Measurements from ENCODE around the gene COX4I1. TPM values are rescaled to one million over a fixed set of nuclear protein-coding genes. Genes with fewer than 3 reads are reported as not detected.
"Not testable (repeated sequence)": the region's sequence is repeated elsewhere in the genome, so short reads cannot be mapped to it uniquely, and the experiment has no call there.

COX4I1 gene
- polyA plus RNA-seq, 1 donor: 427 TPM

- no peak for DNase-seq (ENCODE audit: low read depth)
These were observed 25.0 kb downstream of the COX4I1 start for GRCh38 chr16:85824161-85825135.

GRCh38 chr16:85825326-85825725, 25.8 kb downstream of the COX4I1 start:
- no peak for DNase-seq (ENCODE audit: low read depth)

DNA sequence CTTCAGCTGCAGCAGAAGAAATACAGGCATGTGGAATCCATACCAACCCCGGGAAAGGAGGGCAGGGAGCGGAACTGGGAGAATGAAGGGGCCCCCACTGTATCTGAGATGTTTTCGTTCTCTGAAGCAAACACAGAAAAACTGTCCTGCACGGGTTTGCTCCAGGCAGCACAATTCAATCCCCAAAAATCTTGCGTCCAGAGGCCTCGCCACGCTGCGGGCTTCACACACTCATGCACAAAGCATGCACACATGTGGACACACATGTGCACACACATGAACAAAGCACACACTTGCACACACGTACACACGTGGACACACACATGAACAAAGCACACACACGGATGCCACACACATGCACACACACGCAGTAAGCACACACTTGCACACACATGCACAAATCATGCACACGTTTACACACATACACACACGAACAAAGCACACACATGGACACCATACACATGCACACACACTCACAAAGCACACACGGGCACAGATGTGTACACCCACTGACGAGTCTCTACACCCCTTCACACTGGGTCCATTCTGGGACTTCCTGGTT, 27.3 kb downstream of the COX4I1 start:
- no peak for DNase-seq (ENCODE audit: low read depth)

GRCh38 chr16:85828166-85828565, 28.7 kb downstream of the COX4I1 start:
- no peak for DNase-seq (ENCODE audit: low read depth)

DNA sequence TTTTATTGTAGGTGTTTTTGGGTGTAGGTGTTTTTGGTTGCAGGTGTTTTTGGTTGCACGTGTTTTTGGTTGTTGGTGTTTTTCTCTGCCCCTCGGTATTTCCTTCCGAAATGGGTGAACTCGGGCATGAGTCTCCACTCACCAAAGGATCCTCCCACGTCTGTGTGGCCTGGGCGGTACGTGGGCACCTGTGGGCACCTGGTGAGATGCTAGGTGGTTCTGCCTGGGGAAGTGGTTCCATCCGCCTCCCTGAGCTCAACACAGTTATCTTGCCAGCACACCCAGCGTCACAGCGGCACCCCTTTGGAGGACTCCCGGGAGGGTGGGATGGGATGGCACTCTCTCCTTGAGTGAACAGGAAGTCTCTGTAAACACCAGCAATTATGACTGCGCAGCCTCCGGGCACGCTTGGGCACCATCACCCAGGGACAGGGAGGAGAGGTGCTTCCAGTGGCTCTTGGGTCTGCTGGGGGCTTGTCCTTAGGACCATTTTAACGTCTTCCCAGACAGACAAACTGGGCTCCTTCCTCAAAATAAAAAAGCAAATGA, 29.8 kb downstream of the COX4I1 start:
- no peak for DNase-seq (ENCODE audit: low read depth)

DNA sequence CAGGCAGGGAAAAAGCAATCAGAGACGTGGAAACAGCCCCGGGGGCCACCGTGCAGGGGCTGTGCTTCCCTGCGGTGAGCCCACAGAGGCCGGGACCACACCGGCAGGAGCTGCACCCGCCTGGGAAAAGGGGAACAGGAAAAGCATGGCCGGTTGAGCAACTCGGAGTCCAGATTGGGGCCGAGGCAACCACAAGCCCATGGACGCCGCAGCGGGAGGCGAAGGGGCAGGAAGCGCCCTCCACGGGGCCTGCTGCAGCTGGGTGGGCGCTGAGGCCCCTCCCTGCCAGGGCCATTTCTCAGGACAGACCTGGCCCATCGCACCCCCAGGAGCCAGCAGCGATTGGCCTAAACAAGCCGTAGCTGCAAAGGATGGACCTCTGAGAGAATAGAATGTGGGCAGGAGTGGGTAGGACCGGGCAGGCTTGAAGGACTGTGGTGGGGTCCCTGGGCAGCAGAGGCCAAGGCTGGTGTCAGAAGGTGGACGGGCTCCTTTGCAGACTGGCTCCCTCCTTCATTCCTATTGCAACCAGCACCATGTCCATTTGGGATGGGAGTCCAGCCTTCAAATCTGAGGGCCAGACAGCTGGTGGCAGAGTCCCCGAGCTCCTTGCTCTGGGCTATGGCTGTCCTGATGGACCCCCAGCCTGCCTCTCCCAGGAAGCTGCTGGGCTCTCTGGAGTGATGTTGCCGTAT, 30.4 kb downstream of the COX4I1 start:
- DNase-seq (ENCODE audit: low read depth): no peak

DNA sequence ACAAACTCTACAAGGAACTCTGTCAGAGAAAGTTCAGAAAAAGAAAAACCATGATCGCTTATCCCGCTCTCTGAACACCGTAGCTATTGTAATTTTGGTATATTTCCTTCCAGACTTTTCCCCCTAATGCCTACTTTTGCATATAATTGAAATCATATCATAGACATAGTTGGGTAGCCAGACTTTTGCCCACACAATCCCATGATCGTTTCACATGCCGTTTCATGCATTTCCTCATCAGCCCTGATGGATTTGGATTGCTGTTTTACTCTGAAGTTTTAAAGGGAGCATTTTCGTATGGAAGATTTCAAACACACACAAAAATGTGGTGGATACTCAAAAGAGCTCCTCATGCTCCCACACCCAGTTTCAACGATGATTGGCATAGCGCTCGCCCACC, 31.3 kb downstream of the COX4I1 start:
- DNase-seq (ENCODE audit: low read depth): no peak

DNA sequence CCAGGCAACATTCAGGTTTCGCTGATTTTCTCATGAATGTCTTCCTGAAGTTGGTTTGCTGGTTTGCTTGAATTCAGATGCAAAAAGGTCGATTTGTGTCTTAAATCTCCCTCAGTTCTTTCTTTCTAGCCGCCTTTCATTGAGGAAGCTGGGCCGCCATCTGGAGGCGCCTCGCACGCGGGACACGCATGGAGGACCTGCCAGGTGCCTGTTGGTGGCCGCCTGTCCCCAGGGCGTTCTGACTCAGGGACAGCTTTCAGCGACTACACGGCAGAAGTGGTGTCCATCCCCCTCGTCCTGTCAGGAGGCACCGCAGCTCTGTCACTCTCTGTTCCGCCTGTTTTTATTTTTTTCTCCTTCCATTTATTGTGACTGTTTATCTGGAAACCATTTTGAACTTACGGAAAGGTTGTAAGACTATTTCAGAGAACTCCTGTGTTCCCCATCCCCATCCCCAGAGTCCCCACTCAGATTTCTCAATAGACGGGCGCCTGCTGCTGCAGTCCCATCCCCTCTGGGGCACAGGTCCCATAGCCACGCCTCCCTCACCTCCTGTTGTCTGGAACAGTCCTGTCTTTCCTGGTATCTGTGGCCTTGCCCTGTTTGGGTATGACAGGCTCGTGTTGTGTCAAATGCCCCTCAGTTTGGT, 33.2 kb downstream of the COX4I1 start:
- DNase-seq (ENCODE audit: low read depth): no peak

GRCh38 chr16:85833219-85833920, 33.9 kb downstream of the COX4I1 start:
- no peak for DNase-seq (ENCODE audit: low read depth)

- no peak for DNase-seq (ENCODE audit: low read depth)
These were observed 35.2 kb downstream of the COX4I1 start for GRCh38 chr16:85834741-85835140.

DNA sequence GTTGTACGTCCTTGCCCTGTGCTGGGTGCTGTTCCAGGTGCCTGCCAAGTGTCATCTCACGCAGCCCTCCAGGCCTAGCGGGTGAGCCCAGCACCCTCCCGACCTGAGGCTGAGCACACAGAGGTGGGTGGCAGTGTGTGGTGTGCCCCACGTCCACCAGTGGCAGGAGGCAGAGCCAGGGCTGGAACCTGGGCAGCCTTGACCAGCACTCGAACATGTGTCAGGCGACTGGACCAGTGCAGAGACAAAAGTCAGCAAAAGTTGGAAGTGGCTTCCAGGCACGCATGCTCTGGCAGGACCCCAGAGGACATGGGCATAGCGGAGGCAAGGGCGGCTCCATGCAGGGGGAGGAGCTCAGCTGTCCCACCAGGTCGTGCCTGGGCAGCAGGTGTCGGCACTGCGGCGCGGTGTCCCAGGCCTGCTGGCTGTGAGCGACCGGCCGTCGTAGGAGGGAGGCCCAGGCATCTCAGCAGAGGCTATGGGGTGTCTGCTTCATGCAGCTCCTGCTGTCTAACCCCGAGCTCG, 35.8 kb downstream of the COX4I1 start:
- DNase-seq (ENCODE audit: low read depth): no peak

DNA sequence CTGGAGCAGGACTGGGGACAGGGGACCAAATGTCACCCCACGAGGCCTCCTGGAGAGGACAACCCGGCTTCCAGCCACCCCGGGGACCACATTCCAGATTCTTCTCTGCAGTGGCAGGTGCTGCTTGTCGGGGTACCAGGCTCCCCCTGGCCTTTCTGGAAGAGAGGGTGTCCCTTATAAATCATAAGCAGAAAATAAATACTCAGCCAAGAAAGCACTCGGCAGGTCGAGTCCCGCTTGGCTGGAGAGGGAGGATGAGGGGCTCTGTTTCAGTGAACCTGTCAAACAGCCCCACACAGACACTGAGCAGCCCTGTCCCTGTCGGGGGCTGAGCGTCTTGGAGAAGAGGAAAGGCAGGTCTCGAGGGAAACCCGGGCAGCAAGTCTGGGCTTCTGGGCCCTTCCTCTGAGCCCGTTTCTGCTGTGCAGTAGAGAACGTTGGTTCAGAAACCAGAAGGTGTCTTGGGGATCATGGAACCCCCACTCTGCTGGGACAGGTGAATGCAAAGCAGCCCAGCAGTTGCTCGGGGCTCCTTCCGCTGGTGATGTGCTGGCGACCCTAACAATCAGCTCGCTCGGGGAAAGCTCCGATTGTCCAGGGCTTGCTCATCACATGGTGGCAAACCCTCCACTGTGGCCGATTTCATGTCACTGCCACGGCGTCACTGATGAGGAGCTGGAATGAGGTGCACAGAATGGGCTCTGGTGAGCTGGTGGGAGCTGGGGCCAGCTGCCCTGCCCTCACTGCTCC, 36.6 kb downstream of the COX4I1 start:
- no peak for DNase-seq (ENCODE audit: low read depth)

DNA sequence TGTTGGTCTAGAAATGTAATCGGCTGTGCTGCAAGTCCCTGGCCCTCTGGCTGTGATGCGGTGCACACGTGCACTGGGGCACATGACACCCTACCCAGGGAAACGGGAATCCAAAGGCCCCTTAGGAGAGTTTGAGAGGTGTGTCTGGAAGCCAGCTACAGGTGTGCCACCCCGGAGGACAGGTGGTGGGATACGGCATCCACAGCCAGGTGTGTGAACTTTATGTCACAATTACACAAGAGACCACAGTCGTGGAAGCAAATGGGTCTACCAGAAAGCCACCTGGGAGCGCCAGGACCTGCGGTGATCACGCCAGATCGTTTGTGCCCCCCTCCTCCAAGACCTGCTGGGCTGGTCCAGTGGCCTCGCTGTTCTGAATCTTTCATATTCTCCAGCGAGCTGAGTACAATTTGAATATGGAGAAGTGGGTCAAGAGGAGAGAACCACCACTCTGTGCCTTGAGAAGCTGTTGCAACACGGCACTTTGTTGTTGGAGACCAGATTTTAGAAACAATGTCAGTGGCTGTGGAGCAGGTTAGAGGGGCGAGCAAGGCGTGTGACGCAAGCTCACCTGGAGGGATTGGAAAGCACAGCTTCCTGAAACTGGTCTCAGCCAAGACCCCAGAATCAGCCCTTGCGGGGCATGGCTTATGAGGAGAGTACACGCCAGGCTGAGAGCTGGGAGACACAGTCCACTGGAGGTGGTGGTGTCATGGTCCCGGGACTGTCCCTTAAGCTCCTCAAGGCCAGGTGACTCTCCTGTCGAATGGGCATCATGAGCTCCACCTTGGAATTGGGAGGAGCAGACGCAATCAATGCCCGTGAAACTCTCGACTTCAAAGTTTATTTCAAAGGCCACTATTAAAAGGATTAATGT, 37.4 kb downstream of the COX4I1 start:
- no peak for DNase-seq (ENCODE audit: low read depth)

GRCh38 chr16:85837654-85838053, 38.2 kb downstream of the COX4I1 start:
- not testable (repeated sequence) for DNase-seq (ENCODE audit: low read depth)

DNA sequence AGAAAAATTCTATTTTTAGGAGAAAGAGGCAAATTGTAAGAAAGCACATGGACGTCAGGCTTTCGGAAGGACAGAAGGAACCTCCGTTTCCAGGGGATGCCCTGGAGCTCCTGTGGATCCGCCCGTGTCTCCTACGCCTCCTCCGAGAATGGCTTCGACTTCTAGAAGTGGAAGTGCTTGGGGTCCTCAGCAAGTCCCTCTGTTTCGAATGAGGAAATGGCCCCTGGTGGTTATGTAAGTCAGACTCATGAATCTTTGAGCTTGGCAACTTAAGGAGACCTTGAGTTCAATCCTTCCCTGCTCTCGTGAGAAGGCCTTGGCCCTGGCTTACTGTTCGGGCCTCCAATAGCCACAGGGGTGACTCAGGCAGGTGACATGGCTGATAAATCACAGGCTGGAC, 38.9 kb downstream of the COX4I1 start:
- DNase-seq (ENCODE audit: low read depth): no peak

DNA sequence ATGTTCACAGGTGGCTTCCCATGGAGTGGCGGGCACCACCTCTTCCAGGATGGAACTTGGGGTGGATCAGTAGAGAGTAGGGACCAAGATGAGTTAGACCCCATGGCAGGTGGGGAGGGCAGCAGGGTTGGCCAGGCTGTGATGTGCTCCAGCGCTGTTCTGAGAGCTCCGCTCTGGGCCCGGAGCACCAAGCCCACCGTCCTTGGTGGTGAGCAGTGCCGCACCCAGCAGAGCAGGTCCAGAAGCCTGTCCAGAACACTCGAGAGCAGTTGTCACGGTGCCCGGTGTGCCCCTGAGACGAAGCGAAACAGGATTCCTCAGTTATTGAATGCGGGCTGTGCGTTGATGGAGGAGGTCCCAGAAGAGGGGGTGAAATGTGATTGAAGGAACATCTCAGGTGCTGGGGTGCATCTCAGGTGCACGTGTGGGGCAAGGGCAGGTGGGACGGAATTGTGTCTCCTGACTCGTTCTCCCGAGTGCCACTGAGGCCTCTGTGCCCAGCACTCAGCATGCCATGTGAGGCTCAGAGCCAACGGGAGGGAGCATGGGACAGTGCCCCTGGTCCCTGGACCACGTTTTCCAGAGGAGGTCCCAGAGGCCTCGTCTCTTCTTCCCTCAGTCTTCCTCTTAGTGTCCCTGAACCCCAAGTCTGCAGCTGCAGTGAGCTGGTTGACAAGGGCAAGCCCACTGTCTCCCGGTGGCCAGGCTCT, 39.5 kb downstream of the COX4I1 start:
- no peak for DNase-seq (ENCODE audit: low read depth)

DNA sequence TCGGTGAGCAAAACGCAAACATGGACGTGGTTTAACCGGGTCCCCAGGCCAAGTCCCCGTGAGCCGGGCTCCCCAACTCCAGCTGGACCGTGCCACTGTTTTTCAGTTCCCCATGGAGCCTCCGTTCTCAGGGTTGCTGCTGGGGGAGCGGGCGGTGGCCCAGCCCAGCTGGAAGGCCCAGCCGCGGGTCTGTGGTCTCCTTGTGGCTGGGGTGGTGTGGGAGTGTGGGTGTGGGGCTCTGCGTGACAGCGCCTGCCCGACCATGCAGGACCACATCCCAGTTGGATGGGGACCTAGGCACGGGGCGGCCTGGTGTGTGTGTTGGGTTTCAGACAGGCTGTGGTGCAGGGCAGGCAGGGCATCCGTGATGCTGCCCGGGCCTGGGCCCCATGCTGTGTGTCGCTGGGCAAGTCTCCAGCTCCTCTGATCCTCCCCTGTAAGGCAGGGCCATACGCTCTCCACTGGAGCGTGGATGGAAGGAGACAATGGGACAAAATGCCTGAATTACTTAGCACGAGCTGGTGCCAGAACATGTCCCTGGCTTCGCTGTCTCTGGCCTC, 40.3 kb downstream of the COX4I1 start:
- DNase-seq (ENCODE audit: low read depth): no peak

DNA sequence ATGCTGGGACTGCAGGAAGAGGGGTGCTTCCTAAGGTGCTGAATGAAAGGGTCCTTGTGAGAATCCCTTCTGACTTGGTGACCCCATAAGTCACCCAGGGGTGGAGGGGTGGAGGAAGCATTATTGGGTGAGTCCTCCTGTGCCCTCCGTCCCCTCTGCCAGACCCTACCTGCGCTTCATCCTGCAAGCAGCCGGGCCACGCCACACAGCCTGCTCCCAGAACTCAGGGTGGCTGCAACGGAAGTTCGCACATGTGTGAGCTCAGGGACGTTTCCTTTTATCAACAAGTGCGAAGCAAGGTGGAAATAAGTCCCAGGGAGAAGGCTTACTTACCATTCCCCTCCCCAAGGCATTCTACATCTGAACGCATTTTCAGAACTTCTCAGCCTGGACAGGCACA, 40.9 kb downstream of the COX4I1 start:
- DNase-seq (ENCODE audit: low read depth): no peak
